Measurements from ENCODE around the gene TMEM63A. TPM values are rescaled to one million over a fixed set of nuclear protein-coding genes. Genes with fewer than 3 reads are reported as not detected.

The TMEM63A gene
- total and polyA plus RNA-seq, 7 experiments from 2014 or later, result 55.0 to 611 (median 314) TPM

GRCh38 chr1:225926551-225927113 lies 44.5 kb upstream of the TMEM63A start:
- CTCF ChIA-PET, result interaction anchor here (1.4 kb wide), 1 partner anchor 37 kb away, joined by 3 read pairs; no protein-coding TSS in a partner anchor
- H3K4me3 ChIP-seq (ENCODE audit: low read length), result no peak overlapping the region
- Mint-ChIP-seq H3K4me3 (peak overlapping the region in 9 of 10 donors; percentile 53 to 70 (median 57)), H3K36me3 (peaks cover 0 to 6% (median 0%) of the 10 kb centered on the region in 5 donors), H3K27me3 (no peaks in the 10 kb centered on the region), H3K4me1 (peaks cover 27 to 66% (median 47%) of the 10 kb centered on the region in 7 donors), H3K9me3 (no peaks in the 10 kb centered on the region), H3K27ac (peak overlapping the region; percentile 53 to 92 (median 88))
- ATAC-seq (no peak), DNase-seq (no peak)
- H3K36me3 ChIP-seq (ENCODE audit: control insufficient read depth in 2 of 3, insufficient read depth in 3 of 3, low read length in 3 of 3), result peaks cover 0 to 15% (median 0%) of the 10 kb centered on the region in 3 experiments
- H3K27me3 ChIP-seq (ENCODE audit: control insufficient read depth in 2 of 2, insufficient read depth in 2 of 2, low read length in 2 of 2), result no peaks in the 10 kb centered on the region
- POLR2A ChIA-PET, result interaction anchor here (0.7 to 8.4 kb wide), 6 partner anchors 13 to 459 kb away, joined by 3 to 90 read pairs (median 8); partner anchors contain the start of genes SRP9 and TMEM63A
- no peaks in the 10 kb centered on the region for H3K9me3 ChIP-seq (ENCODE audit: control insufficient read depth in 2 of 3, low read length in 3 of 3)
- peaks cover 11 to 43% of the 10 kb centered on the region in 2 donors for H3K4me1 ChIP-seq (ENCODE audit: control insufficient read depth in 2 of 2, insufficient read depth in 2 of 2, low read length in 2 of 2)
- intact Hi-C loops (cut with micrococcal nuclease), result loop anchor here (10.0 kb wide), 2 partner anchors 198 to 1492 kb away; partner anchors contain the start of gene WDR26 (in 1 of the 2)
- peak overlapping the region; percentile 53 for H3K27ac ChIP-seq (ENCODE audit: low read depth, low read length)

GRCh38 chr1:225923692-225924555 lies 41.7 kb upstream of the TMEM63A start, which contains the start of gene PYCR2:
PYCR2 (minus strand) TSS chr1:225924250; CDS start chr1:225924110, 140 bp downstream.
- CTCF ChIA-PET, result interaction anchor here (1.0 to 1.5 kb wide), 3 partner anchors 13 to 348 kb away, joined by 3 to 4 read pairs (median 3); no protein-coding TSS in a partner anchor
- peak within 1 kb of the TSS; percentile 90 to 98 (median 95) for H3K27ac Mint-ChIP-seq

GRCh38 chr1:225923381-225923691 lies 41.2 kb upstream of the TMEM63A start:
- Histone ChIP-seq H3K27me3 (ENCODE audit: control insufficient read depth in 2 of 2, insufficient read depth in 2 of 2, low read length in 2 of 2) (no peaks in the 10 kb centered on the region), H3K36me3 (ENCODE audit: control insufficient read depth in 2 of 3, insufficient read depth in 3 of 3, low read length in 3 of 3) (peaks cover 0 to 34% (median 4%) of the 10 kb centered on the region in 3 experiments), H3K27ac (ENCODE audit: low read depth, low read length) (peak overlapping the region; percentile 95), H3K9me3 (ENCODE audit: control insufficient read depth in 2 of 3, low read length in 3 of 3) (no peaks in the 10 kb centered on the region), H3K4me1 (ENCODE audit: control insufficient read depth in 2 of 2, insufficient read depth in 2 of 2, low read length in 2 of 2) (peaks cover 11 to 59% of the 10 kb centered on the region in 2 donors), H3K4me3 (ENCODE audit: low read length) (peak overlapping the region; percentile 100)
- no peak for DNase-seq
- H3K36me3 Mint-ChIP-seq, result peaks cover 0 to 15% (median 9%) of the 10 kb centered on the region in 5 donors
- peak overlapping the region; percentile 90 to 98 (median 95) for H3K27ac Mint-ChIP-seq
- peak overlapping the region; percentile 86 to 98 (median 94) for H3K4me3 Mint-ChIP-seq
- POLR2A ChIA-PET, result interaction anchor here (0.8 to 8.4 kb wide), 22 partner anchors 9 to 456 kb away, joined by 3 to 90 read pairs (median 4); partner anchors contain the start of genes H3-3A, SDE2, SRP9 and TMEM63A
- CTCF ChIA-PET, result interaction anchor here (1.2 to 1.5 kb wide), 3 partner anchors 12 to 347 kb away, joined by 3 to 4 read pairs (median 3); no protein-coding TSS in a partner anchor
- peaks cover 39 to 73% (median 54%) of the 10 kb centered on the region in 7 donors for H3K4me1 Mint-ChIP-seq
- intact Hi-C loops (cut with micrococcal nuclease), result loop anchor here (5.0 to 10.0 kb wide), 3 partner anchors 201 to 1489 kb away; partner anchors contain the start of genes ACBD3 (in 1 of the 2) and WDR26 (in 1 of the 2)
- H3K27me3 Mint-ChIP-seq, result no peaks in the 10 kb centered on the region
- ATAC-seq, result no peak
- no peaks in the 10 kb centered on the region for H3K9me3 Mint-ChIP-seq

More at GRCh38 chr1:225923692-225924555, 41.7 kb upstream of the TMEM63A start, which contains the start of gene PYCR2:
- DNase-seq (peak; percentile 92 to 97 (median 94)), ATAC-seq (peak; percentile 99)
- Mint-ChIP-seq H3K36me3 (peaks cover 0 to 14% (median 9%) of the 10 kb centered on the region in 5 donors), H3K4me3 (peak within 1 kb of the TSS; percentile 86 to 98 (median 94)), H3K4me1 (peaks cover 45 to 75% (median 60%) of the 10 kb centered on the region in 7 donors), H3K9me3 (no peaks in the 10 kb centered on the region), H3K27me3 (no peaks in the 10 kb centered on the region)
- no peaks in the 10 kb centered on the region for H3K27me3 ChIP-seq (ENCODE audit: control insufficient read depth in 2 of 2, insufficient read depth in 2 of 2, low read length in 2 of 2)
- peak within 1 kb of the TSS; percentile 95 for H3K27ac ChIP-seq (ENCODE audit: low read depth, low read length)
- intact Hi-C loops (cut with micrococcal nuclease), result loop anchor here (1.0 to 10.0 kb wide), 14 partner anchors 13 to 1489 kb away; partner anchors contain the start of genes H3-3A (in 2 of the 2), SDE2 (in 2 of the 2), SRP9 (in 2 of the 2) and ACBD3 (in 1 of the 2)
- H3K9me3 ChIP-seq (ENCODE audit: control insufficient read depth in 2 of 3, low read length in 3 of 3), result no peaks in the 10 kb centered on the region
- POLR2A ChIA-PET, result interaction anchor here (0.5 to 8.4 kb wide), 37 partner anchors 8 to 499 kb away, joined by 3 to 90 read pairs (median 4); partner anchors contain the start of genes H3-3A, SDE2, SRP9 and TMEM63A
- H3K36me3 ChIP-seq (ENCODE audit: control insufficient read depth in 2 of 3, insufficient read depth in 3 of 3, low read length in 3 of 3), result peaks cover 0 to 30% (median 4%) of the 10 kb centered on the region in 3 experiments
- peaks cover 11 to 65% of the 10 kb centered on the region in 2 donors for H3K4me1 ChIP-seq (ENCODE audit: control insufficient read depth in 2 of 2, insufficient read depth in 2 of 2, low read length in 2 of 2)
- H3K4me3 ChIP-seq (ENCODE audit: low read length), result peak within 1 kb of the TSS; percentile 100

- Mint-ChIP-seq H3K27ac (peak overlapping the region in 8 of 9 donors; percentile 59 to 96 (median 86)), H3K4me1 (peaks cover 39 to 68% (median 52%) of the 10 kb centered on the region in 7 donors)
Measured at GRCh38 chr1:225921734-225922709, 39.8 kb upstream of the TMEM63A start.

GRCh38 chr1:225919906-225920305 lies 37.7 kb upstream of the TMEM63A start:
- no peaks in the 10 kb centered on the region for H3K9me3 Mint-ChIP-seq
- Histone ChIP-seq H3K4me1 (ENCODE audit: control insufficient read depth in 2 of 2, insufficient read depth in 2 of 2, low read length in 2 of 2) (peaks cover 11 to 43% of the 10 kb centered on the region in 2 donors), H3K36me3 (ENCODE audit: control insufficient read depth in 2 of 3, insufficient read depth in 3 of 3, low read length in 3 of 3) (peaks cover 4 to 57% (median 10%) of the 10 kb centered on the region in 3 experiments), H3K9me3 (ENCODE audit: control insufficient read depth in 2 of 3, low read length in 3 of 3) (no peaks in the 10 kb centered on the region), H3K4me3 (ENCODE audit: low read length) (no peak overlapping the region), H3K27me3 (ENCODE audit: control insufficient read depth in 2 of 2, insufficient read depth in 2 of 2, low read length in 2 of 2) (no peaks in the 10 kb centered on the region), H3K27ac (ENCODE audit: low read depth, low read length) (peak overlapping the region; percentile 38)
- ChIA-PET CTCF (interaction anchor here (0.7 kb wide), 1 partner anchor 38 kb away, joined by 3 read pairs; the partner anchor contains the start of gene TMEM63A), POLR2A (interaction anchor here (0.6 to 8.4 kb wide), 11 partner anchors 11 to 142 kb away, joined by 3 to 90 read pairs (median 4); partner anchors contain the start of genes SDE2, SRP9 and TMEM63A)
- intact Hi-C loops (cut with micrococcal nuclease), result loop anchor here (5.0 to 10.0 kb wide), 3 partner anchors 205 to 1485 kb away; partner anchors contain the start of genes ACBD3 (in 1 of the 2) and WDR26 (in 1 of the 2)
- ATAC-seq (no peak), DNase-seq (peak in 2 of 9 donors; percentile 22 to 30)
- no peaks in the 10 kb centered on the region for H3K27me3 Mint-ChIP-seq
- peak overlapping the region; percentile 43 to 84 (median 76) for H3K4me3 Mint-ChIP-seq
- H3K27ac Mint-ChIP-seq, result peak overlapping the region; percentile 68 to 93 (median 84)
- peaks cover 0 to 37% (median 14%) of the 10 kb centered on the region in 5 donors for H3K36me3 Mint-ChIP-seq
- H3K4me1 Mint-ChIP-seq, result peaks cover 31 to 60% (median 42%) of the 10 kb centered on the region in 7 donors

More at GRCh38 chr1:225921734-225922709, 39.8 kb upstream of the TMEM63A start:
- peak overlapping the region; percentile 86 to 98 (median 94) for H3K4me3 Mint-ChIP-seq
- no peaks in the 10 kb centered on the region for H3K9me3 ChIP-seq (ENCODE audit: control insufficient read depth in 2 of 3, low read length in 3 of 3)
- H3K9me3 Mint-ChIP-seq, result no peaks in the 10 kb centered on the region
- H3K36me3 ChIP-seq (ENCODE audit: control insufficient read depth in 2 of 3, insufficient read depth in 3 of 3, low read length in 3 of 3), result peaks cover 4 to 43% (median 10%) of the 10 kb centered on the region in 3 experiments
- H3K27me3 ChIP-seq (ENCODE audit: control insufficient read depth in 2 of 2, insufficient read depth in 2 of 2, low read length in 2 of 2), result no peaks in the 10 kb centered on the region
- no peak for DNase-seq
- CTCF ChIA-PET, result interaction anchor here (0.6 to 1.4 kb wide), 4 partner anchors 11 to 145 kb away, joined by 3 to 4 read pairs (median 3); partner anchors contain the start of gene SRP9
- H3K4me3 ChIP-seq (ENCODE audit: low read length), result no peak overlapping the region
- H3K27ac ChIP-seq (ENCODE audit: low read depth, low read length), result peak overlapping the region; percentile 95
- POLR2A ChIA-PET, result interaction anchor here (0.7 to 8.4 kb wide), 11 partner anchors 9 to 454 kb away, joined by 3 to 90 read pairs (median 4); partner anchors contain the start of genes SDE2, SRP9 and TMEM63A
- peaks cover 0 to 27% (median 14%) of the 10 kb centered on the region in 5 donors for H3K36me3 Mint-ChIP-seq
- no peaks in the 10 kb centered on the region for H3K27me3 Mint-ChIP-seq
- intact Hi-C loops (cut with micrococcal nuclease), result loop anchor here (5.0 to 10.0 kb wide), 3 partner anchors 203 to 1487 kb away; partner anchors contain the start of genes ACBD3 (in 1 of the 2) and WDR26 (in 1 of the 2)
- ATAC-seq, result no peak
- H3K4me1 ChIP-seq (ENCODE audit: control insufficient read depth in 2 of 2, insufficient read depth in 2 of 2, low read length in 2 of 2), result peaks cover 11 to 52% of the 10 kb centered on the region in 2 donors
